Endometrium (tissue), 2 donors: ENCODE measurements around the gene RALB.

Experiments used
- FAIRE-seq: peaks from 2 replicates; lab custom pipeline; 2012; peaks lifted over from hg19 to GRCh38; lab: Jason Lieb, UNC
- donor health status: control.
- donor health status: control.

The RALB gene

DNA sequence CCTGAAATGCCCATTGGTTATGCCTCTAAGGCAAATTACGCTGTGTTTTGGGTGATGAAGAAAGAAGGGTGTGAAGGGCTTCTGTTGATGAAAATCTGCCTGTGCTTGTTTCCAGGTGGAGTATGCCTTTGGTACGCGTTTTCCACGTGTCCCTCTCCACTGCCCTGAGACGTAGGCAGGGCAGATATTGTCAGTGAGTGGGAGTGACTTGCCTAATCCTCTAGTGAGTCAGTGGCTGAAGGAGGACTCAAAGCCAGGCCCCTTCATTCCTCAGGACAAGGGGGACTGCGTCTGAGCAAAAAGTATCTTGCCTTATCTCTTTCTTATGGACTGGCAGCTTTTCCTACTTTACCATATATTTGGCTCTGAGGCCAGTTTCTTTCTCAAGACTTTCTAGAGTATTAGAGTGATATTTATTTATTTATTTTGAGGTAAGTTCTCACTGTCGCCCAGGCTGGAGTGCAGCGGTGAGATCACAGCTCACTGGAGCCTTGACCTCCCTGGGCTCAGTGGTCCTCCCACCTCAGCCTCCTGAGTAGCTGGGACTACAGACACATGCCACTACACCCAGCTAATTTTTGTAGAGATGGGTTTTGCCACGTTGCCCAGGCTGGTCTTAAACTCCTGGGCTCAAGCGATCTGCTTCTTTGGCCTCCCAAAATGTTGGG lies 10.2 kb downstream of the RALB start:
- no peak for FAIRE-seq

- FAIRE-seq, result no peak
Measured at GRCh38 chr2:120265006-120265405, 12.4 kb downstream of the RALB start.

- no peak for FAIRE-seq
Measured at GRCh38 chr2:120267348-120267747, 14.7 kb downstream of the RALB start.

DNA sequence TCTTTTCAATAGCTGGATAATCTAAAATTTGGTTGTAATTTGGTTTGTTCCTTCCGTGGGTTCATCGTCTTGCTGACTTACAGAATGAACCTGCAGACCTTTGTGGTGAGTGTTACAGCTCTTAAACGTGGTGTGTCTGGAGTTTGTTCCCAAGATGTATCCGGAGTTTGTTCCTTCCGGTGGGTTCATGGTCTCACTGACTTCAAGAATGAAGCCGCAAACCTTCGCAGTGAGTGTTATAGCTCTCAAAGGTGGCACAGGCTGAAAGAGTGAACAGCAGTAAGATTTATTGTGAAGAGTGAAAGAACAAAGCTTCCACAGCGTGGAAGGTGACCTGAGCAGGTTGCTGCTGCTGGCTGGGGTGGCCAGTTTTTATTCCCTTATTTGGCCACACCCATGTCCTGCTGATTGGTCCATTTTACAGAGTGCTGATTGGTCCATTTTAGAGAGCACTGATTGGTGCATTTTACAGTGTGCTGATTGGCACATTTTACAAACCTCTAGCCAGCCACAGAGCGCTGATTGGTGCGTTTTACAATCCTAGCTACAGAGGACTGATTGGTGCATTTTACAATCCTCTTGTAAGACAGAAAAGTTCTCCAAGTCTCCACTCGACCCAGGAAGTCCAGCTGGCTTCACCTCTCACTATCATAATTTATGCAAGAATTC lies 16.6 kb downstream of the RALB start:
- FAIRE-seq, result no peak

DNA sequence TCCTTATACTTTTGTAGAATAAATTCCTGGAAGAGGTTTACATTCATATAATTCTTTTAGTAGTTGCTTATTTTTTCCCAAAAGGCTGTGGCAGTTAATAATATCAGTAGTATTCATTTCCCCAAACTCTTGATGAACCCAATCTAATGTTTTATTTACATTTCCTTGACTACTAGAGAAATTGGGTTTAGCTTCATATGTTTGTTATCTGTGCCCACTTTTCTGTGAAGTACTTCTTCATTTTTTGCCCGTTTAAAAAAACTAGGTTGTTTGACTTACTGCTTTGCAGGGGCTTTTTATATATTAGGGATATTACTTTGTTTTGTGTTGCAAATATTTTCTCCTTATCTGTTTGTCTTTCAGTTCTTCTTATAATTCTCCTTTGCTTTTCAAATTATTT lies 17.2 kb downstream of the RALB start:
- no peak for FAIRE-seq

DNA sequence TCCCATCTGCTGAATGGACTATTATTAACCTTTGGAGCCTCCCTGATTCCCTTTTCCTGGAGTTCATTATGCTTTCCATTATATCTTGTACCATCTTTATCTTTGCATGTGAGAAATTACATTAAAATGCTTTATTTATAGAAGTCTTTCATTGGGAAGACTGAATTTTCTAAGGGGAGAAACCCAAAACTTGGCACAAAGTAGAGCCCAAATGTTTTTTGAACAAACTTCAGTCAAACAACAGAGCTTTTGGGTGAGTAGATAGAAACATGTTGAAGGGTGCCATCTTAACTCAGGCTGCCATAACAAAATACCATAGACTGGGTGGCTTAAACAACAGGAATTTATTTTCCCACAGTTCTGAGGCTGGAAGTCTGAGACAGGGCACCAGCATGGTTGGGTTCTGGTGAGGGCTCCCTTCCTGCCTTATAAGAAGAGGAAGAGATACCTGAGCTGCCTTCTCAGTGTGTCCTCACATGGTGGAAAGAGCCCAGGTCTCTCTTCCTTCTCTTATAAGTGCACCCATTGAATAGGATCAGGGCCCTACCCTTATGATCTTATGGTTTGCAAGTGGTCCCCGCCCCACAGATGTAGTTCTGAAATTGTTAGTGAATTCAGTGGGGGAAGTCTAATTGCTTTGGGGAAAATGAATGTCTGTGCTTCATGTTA lies 19.2 kb downstream of the RALB start:
- FAIRE-seq, result no peak

DNA sequence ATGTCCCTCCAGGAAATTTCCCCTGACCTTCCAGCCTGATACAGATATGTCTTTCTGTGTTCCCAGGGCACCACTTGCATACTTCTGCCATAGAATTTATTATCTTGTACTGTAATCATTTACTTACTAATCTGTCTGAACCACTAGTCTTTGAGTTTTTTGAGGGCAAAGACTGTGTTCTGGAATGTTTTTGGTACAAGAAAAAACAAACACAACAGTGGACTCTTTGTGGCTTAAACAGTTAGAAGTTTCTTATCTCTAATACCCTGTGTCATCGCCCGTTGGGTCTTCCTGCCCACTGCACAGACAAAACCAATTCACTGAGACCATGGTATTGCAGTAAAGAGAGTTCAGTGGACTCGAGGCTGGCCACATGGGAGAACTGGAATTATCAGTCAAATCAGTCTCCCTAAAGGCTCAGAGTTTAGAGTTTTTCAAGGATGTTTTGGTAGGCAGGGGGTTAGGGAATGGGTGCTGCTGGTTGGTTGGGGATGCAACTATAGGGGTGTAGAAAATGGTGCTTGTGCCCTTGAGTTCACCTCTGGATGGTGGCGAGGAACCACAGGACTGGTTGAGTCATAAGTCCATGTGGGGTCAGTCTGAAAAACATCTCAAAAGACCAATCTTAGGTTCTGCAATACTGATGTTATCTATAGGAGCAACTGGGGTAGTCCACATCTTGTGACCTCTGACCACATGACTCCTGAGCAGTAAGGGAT lies 20.3 kb downstream of the RALB start:
- FAIRE-seq, result no peak

- no peak for FAIRE-seq
Measured at GRCh38 chr2:120275617-120276400, 23.2 kb downstream of the RALB start.

- no peak for FAIRE-seq
Measured at GRCh38 chr2:120277505-120278205, 25.0 kb downstream of the RALB start.

DNA sequence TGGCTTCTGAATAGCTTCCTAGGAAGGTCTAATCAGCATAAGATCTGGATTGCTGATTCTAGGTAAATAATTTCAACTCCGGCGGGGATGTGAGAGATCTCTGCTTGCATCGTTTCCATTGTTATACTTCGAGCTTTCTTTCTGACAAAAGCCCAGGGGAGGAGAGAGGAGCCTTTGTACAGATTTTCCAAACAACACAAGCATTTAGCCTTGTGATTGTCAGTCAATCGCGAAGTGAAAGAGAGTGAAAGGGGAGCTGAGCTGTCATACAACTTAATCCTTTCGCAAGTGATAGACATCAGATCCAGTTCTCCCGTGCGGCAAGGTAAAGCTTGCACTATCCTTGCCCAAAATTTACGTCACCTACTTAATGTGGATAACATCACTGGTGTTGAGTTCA lies 26.2 kb downstream of the RALB start:
- FAIRE-seq, result no peak

GRCh38 chr2:120279708-120280107 lies 27.1 kb downstream of the RALB start:
- no peak for FAIRE-seq

GRCh38 chr2:120283649-120284048 lies 31.0 kb downstream of the RALB start:
- no peak for FAIRE-seq

GRCh38 chr2:120285056-120285455 lies 32.4 kb downstream of the RALB start:
- no peak for FAIRE-seq

- no peak for FAIRE-seq
Measured at GRCh38 chr2:120287183-120288015, 34.7 kb downstream of the RALB start.

- no peak for FAIRE-seq
Measured at GRCh38 chr2:120288016-120288373, 35.3 kb downstream of the RALB start.

DNA sequence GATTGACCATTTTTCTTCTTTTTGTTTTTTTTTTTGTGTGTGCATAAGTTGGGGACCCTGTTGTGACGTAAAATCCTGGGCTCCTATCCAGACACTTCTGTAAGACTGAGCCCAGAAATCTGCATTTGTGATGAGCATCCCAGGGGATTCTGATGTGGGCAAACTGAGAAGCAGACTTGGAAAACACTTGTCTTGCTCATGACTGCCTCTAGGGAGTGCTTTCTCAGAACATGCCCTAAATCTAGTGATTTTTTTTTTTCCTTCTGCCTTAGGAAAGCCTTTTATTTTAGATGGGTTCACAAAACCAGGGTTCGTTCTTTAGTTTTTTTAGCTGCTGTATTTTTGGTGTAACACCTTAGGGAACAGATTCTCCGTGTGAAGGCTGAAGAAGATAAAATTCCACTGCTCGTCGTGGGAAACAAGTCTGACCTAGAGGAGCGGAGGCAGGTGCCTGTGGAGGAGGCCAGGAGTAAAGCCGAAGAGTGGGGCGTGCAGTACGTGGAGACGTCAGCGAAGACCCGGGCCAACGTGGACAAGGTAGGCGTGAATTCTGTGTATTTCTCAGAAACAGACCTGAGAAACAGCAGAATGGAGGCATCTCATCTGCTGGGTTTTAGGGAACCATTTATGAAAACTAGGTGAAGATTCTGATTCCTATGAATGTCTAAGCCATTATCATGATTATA lies 36.7 kb downstream of the RALB start:
- no peak for FAIRE-seq

DNA sequence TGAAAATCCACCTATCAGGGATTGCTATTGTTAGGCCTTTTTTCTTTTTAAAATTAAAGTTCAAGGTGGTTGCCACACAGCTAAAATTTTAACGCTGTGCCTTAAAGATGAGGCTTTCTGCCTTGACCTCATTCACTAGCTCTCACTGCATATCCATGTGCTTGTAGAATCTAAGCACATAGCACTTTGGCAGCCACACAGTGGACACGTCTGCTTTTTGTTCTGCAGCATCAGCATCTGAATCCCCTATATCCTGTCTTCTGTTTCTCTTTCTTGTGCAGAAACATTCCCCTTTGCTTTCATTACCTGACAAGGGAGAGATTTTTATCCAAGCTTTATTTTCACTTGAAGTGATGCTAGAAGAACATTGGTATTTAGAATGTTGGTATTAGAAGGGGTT lies 38.1 kb downstream of the RALB start:
- FAIRE-seq, result no peak

DNA sequence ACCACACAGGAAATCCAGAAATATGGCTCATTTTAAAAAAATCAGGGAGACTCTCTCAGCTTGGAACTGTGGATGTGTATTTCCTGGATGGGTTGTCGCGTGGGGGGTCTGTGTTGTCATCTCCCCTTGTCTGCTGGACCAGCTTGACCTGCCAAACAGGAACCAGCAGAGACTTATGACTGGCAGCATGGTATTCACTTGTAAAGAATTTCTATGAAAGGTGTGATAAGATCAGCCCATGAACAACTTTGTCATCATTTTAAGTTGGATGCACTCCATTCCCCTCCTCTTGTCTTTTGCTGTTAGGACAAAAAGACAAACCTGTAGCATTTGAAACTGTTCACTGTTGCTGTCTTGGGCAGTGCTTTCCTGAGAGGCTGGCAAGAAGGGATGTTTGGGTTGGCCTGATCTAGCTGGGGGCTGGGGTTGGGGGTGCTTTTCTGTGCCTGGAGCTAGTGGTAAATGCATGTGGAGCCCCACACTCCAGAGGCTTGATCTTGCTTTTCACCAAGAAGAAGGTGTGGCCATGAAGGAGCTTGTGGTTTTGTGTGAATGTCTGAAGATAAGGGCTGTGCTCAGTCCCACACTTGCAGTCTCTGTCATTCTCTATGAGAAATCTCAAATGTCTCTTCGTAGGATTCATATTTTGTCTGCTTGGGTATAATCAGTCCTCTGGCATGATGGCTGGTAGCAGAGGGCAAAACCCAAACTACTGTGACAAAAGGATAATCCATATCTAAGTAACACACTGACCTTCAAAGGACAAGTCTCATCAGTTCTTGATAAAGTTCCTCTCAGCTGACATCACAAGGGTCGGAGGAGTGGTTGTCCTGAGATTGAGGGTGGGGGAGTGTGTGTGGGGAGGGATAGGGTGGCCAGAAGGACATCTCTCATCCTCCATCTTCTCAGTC lies 39.0 kb downstream of the RALB start:
- no peak for FAIRE-seq
